NCI-H524 treated with DMSO at 0.1 percent for 48 hours (cell line): ENCODE results near the gene DTNBP1.
"Not testable (repeated sequence)": the region's sequence is repeated elsewhere in the genome, so short reads cannot be mapped to it uniquely, and the experiment has no call there.

Experiments
- DNase-seq: peaks from one replicate; lab custom pipeline; 2025; lab: John Stamatoyannopoulos, UW

Gene DTNBP1

DNA sequence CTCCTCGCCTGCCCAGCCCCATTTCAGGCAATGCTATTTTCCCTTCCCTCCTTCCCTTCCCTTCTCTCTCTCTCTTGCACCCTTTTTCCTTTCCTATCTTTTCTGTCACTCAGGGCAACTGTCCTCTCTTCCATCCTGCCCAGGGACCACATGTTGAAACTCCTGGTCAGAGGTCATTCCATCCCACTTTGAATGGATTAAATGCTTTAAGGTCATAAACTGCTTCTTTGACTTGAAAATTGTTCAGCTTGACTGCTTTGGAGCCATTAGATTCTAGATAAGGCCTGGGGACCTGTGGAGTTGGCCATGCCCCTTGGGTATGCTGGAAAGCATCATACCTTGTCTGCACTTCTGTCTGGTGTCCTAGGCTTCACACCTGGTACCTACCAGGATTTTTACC lies 106.1 kb downstream of the DTNBP1 start:
- DNase-seq: no peak

DNA sequence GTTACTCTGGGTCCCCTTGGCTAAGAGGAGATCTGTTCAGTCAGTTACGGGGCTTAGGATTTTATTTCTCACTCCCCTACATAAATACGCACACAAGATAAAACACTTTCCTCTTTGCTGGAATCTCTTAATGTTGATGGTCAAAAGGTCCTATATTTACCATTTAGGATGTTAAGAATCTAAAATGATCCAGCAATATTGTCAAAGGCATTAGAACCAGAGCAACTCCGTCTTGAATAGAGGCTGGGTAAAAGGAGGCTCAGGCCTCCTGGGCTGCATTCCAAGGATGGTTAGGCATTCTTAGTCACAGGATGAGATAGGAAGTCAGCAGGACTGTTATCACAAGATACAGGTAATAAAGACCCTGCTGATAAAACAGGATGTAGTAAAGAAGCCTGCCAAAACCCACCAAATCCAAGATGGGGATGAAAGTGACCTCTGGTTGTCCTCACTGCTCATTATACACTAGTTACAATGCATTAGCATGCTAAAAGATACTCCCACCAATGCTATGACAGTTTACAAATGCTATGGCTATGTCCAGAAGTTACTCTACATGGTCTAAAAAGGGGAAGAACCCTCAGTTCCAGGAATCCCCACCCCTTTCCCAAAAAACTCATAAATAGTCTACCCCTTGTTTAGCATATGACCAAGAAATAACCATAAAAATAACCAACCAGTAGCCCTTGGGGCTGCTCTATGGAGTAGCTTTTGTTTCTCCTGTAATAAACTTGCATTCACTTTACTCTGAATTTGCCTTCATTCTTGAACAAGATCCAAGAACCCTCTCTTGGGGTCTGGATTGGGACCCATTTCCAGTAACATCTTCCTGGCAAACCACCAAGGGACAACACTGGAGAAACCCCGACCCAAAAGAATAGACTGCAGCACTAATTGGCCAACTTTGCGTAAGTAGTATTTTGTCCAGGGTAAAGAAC lies 107.5 kb downstream of the DTNBP1 start:
- no peak for DNase-seq

DNA sequence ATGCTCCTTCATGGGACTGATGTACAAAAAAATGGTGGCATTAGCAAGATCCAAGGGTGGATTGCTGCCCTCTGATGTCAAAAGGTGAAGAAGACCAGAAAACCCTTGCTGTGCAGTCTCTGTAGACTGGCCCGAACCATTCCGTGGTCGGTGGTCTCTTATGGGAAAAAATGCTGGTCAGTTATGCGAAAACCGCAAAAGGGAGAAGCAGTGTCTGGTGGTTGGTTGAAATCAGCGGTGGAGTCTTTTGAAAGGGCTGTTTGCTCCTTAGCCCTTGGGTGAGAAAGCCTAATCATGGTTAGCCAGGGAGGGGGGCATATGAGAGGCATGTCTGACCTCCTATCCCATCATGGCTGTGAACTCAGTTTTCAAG lies 108.1 kb downstream of the DTNBP1 start:
- no peak for DNase-seq

DNA sequence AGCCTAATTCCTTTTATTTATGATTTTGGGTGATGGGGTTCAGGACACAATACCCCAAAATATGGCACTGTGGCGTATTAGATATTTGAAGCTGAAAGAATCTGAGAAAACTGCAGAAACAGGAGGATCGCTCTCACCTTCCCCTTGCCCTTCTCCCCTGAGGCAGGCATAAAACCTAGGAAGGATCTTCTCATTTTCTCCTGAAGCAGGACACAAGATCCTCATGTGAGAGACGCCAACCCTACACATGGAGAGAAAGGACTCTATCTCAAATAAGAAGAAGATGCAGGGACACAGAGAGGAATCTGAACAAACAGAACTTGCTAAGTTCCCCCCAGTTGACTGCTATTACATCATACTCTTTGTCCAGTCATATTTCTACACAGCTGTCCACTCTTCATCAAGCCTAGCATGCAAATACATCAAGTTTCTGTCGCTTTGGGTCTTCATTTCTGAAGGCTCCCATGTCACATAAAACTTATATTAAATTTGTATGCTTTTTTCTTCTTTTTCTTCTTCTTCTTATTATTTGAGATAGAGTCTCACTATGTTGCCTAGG lies 109.0 kb downstream of the DTNBP1 start:
- DNase-seq: no peak

DNA sequence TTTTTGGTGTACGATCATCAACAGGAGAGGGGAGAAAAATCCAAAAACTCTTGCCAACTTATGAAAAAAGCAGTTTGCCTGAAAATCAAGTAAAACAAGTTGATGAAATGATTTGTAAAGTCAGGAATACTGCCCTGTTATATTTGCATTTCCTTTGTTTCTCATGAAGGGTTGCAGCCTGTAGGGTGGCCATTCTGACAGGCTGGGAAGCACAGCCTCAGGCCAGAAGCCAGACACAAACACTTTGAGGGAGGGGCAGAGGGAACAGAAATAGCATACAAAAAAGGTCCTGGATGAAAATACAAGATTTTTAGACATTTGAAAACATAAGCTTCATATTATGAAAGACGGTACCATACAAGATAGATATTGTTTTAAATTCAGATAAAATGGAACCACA lies 109.8 kb downstream of the DTNBP1 start:
- DNase-seq: no peak

DNA sequence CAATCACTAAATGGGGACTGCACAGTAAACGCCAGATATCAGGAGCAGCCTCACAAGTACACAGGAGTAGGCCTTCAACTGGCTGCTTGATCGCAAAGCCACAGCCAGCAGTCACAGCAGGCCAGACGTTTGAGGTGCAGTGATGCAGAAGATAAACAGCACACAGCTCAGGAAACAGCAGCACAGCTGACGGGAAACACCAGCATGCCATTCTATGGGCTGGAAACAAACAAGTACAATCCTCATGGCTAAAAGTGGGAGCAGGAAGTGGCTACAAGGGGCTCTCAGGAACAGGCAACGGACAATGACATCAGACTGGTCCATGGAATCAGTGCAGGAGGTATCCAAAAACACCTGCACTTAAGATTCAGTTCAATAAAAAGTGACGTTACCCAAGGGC lies 111.0 kb downstream of the DTNBP1 start:
- DNase-seq: no peak

DNA sequence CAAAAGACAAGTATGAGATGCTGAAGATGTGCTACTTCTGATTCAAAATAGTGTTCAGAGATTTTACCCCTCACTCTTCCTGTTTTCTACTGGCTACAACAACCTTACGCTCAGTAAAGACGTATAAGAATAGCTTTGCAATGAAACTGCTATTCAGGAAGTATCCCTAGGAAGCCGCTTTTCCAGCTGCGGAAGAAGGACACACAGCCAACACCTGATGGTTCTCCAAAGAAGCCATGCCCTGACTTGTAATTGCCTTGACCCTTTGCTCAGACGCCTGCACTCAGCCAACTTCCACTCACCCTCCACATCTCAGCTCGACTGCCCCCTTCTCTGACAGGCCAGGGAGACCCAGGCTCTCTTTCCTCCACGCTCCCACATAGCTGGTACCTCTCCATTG lies 111.6 kb downstream of the DTNBP1 start:
- DNase-seq: no peak

DNA sequence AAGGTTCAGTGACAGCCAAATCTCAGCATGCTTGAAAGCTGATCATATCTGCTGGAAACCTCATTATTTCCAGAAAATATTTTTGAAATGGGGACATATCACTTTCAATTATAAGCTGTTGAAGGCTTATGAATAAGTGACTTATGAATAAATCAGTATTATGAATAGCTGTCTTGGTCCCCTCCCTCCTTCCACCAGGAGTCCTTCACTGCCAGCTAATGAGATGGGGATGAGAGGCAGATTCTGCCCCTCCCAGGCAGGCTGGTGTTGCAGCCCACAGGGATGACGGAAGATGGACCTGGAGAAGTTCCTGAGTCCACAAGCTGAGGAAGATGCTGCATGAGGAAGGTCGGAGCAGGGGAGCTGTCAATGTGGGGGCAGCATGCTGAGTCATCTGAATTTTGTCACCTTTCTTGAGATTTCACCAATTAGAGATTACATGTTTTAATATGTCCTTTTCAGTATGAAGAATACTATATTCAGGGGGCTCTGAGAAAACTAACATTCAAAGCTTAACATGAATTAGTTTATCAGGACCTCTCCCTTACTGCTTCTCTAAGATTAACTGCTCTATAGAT lies 112.2 kb downstream of the DTNBP1 start:
- DNase-seq: no peak

DNA sequence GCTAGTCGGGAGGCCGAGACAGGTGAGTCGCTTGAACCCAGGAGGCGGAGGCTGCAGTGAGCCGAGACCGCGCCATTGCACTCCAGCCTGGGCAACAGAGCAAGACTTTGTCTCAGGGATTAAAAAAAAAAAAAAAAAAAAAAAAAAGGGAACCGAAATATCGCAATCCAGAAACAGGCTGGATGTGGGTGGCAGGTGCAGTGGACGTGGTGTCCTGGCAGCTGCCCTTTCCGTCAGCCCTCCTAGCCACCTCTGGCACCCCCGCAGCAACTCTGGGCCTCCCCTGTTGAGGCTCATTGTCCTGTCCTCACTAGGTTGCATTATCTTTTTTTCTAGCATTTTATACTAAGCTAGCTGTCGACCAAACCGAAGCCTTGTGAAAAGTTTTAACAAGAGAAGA lies 113.5 kb downstream of the DTNBP1 start:
- no peak for DNase-seq

DNA sequence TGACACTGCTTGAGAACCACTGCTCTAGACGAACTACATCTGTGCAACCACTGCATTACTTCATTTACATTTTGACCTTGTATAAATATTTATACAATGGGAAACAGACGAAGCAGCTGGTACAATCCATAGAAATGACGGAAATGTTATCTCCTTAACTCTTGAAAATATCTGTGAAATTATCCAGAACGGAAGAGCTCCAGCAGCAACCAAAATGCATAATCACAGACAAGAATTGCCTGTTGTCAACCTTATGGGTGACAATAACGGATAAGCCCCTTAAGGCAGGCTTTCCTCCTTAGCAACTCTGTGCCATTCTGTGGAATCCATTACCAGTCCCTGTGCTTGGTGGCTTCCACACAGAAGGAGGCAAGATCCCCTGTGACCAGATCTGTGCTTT lies 115.4 kb downstream of the DTNBP1 start:
- no peak for DNase-seq

DNA sequence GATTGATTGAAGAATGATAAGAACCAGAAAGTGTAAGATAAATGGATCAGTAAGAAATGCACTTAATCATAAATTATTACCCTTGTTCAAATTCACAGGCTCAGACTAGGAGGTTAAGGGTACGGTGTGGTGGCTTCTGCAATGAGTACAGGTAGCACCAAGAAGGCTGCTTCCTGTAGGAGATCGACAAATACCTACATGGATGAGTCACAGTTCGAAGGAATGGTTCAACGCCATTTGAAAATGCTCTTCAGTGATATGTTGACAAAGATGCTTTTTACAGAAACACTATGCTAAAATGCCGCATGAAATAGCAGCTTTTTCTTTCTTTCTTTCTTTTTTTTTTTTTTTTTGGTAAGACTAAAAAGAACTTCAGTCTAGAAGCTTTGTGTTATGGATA lies 116.2 kb downstream of the DTNBP1 start:
- no peak for DNase-seq

DNA sequence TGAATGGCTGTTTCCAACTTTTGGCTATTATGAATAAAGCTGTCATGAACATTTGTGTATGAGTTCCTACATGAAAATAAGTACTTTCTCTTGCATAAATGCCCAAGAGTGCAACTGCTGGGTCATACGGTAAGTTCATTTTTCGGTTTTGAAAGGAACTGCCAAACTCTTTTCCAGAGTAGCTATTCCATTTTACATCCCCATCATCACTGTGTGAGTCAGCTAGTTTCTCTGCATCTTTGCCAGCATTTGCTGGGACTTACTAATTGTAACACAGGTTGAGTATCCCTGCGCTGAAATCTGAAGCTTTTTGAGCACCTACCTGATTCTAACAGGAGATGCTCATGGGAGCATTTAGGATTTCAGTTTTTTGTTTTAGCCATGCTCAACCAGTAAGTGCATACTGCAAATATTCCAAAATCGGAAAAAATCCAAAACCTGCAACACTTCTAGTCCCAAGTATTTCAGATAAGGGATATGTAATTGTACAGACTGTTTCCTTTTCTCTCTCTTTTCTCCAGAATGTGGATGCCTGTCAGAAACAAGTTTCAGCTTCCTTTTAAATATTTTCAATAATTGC lies 118.4 kb downstream of the DTNBP1 start:
- no peak for DNase-seq

DNA sequence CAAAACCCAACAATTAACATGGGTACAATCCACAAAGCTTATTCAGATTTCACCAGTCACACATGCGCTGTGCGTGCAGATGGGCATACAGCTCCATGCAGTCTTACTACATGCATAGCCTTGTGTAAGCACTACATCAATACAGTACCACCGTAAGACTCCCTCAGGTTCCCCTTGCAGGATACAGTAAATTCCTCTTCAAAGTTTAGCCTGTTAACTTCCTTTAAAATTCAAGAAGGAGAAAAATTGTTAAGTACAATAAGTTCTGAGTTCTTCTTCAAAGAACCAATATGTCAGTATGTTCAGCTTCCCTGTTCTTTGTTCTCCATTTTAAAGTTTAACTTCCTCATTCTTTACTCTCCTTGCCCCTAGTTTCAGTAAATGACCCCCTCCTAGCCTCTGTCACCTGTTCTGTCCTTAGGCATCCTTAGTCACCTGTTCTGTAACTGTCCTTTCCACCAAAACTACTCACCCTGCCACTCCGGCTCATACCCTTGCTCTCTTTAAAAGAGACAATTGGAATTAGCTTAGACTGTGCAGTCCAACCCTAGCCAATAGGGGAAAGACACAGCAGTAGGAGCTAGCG lies 119.4 kb downstream of the DTNBP1 start:
- not testable (repeated sequence) for DNase-seq

DNA sequence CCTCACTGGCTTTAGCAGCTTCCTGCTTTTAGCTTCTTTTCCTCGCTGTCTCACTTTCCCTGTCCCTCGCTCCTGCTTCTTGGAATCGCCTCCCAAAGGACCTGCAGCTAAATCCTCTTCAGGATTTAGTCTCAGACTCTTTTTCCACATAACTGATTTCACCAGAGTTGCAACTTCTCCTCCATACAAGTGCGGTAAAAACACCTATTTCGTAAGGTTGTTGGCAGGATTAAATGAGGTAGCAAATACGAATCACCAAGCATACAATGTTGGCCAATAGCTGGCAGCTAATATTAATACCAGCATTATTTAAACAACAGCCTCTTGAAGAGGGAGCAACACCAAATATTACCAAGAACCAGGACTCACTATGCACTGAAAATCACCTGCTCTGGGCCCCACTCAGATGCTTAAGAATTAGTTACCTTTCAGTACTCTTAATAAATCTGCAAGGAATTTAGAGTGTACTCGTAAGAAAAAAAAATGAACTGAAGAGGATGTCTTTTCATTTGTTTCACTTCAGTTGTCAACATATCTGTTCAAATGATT lies 123.0 kb downstream of the DTNBP1 start:
- no peak for DNase-seq

DNA sequence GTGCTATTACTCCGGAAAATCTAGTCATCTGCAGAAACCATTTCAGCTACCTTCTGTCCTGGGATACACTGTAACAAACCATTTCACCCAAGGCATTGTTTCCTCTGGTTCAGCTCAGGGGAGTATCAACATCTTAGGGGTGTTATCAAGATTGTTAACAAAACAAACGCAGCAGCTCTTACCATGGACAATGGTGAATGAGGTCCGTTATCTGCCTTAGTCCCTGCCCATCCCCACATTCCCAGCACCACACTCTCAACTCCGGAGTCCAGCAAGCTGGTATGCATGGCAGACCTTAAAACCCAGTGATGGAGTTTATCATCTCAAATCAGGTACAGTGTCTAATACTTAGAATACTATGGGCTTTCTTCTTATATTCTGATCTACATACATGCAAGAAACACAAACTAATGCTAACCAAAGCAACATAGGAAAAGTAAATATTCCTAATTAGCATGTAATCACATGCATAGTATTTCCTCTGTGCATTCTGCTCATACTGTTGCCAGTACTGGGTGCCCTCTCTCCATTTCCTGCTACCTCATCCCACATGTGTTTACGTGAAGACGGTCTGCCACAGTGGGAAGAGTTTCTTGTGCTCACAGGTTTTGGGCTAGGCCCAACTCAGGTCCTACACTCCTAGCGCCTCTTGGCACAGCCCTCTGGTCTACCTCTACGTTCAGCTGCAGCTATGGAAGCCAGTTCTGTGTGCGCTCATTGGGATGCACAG lies 123.9 kb downstream of the DTNBP1 start:
- no peak for DNase-seq

DNA sequence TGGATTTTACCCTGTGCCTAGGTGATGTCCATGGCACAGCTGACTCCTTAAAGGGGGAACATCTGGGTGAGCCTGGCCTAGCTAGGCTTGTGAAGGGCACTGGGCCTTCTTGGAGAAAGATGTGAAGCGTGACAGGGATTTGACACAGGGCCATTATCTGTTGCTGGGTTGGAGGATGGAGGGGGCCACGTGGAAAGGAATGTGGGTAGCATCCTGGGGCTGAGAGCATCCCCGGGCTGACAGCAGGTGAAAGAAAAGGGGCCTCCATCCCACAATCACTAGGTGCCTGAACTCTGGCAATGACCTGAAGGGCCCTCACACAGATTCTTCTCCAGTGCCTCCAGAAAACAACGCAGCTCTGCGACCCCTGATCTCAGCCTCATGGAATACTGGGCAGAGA lies 124.7 kb downstream of the DTNBP1 start:
- DNase-seq: no peak

DNA sequence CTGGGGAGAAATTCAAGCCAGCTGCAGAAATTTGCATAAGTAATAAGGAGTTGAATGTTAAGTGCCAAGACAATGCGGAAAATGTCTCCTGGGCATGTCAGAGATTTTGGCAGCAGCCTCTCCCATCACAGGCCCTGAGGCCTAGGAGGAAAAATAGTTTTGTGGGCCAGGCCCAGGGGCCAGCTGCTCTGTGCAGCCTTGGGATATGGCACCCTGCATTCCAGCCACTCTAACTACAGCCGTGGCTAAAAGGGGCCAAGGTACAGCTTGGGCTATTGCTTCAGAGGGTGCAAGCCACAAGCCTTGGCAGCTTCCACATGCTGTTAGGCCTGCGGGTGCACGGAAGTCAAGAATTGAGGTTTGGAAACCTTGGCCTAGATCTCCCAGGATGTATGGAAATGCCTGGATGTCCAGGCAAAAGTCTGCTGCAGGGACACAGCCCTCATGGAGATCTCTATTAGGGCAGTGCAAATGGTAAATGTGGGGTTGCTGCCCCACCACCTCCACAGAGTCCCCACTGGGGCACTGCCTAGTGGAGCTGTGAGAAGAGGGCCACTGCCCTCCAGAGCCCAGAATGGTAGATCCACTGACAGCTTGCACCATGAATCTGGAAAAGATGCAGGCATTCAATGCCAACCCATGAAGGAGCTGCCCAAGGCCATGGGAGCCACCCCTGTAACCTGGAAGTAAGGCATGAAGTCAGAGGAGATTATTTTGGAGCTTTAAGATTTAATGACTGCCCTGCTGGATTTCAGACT lies 126.5 kb downstream of the DTNBP1 start:
- no peak for DNase-seq

DNA sequence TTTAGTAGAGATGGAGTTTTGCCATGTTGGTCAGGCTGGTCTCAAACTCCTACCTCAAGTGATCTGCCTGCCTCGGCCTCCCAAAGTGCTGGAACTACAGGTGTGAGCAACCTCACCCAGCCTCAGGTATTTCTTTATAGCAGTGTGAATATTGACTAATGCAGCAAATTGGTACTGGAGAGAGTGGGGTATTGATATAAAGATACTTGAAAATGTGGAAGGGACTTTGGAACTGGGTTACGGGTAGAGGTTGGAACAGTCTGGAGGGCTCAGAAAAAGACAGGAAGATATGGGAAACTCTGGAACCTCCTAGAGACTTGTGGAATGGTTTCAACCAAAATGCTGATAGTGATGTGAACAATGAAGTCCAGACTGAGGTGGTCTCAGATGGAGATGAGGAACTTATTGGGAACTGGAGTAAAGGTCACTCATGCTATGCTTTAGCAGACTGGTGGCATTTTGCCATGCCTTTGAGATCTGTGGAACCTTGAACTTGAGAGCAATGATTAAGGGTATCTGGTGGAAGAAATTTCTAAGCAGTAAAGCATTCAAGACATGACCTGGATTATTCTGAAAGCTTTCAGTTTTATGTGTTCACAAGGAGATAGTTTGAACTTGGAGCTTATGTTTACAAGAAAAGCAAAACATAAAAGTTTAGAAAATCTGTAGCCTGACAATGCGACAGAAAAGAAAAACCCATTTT lies 127.2 kb downstream of the DTNBP1 start:
- no peak for DNase-seq

DNA sequence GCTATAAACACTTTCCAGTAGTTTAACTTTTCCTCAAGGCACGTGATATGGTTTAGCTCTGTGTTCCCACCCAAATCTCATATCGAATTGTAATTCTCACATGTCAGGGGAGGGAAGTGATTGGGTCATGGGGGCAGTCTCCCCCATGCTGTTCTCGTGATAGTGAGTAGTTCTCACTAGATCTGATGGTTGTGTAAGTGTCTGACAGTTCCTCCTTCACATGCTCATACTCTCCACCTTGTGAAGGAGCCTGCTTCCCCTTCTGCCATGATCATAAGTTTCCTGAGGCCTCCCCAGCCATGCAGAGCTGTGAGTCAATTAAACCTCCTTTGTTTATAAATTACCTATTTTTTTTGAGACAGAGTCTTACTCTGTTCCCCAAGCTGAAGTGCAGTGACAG lies 127.9 kb downstream of the DTNBP1 start:
- DNase-seq: no peak

DNA sequence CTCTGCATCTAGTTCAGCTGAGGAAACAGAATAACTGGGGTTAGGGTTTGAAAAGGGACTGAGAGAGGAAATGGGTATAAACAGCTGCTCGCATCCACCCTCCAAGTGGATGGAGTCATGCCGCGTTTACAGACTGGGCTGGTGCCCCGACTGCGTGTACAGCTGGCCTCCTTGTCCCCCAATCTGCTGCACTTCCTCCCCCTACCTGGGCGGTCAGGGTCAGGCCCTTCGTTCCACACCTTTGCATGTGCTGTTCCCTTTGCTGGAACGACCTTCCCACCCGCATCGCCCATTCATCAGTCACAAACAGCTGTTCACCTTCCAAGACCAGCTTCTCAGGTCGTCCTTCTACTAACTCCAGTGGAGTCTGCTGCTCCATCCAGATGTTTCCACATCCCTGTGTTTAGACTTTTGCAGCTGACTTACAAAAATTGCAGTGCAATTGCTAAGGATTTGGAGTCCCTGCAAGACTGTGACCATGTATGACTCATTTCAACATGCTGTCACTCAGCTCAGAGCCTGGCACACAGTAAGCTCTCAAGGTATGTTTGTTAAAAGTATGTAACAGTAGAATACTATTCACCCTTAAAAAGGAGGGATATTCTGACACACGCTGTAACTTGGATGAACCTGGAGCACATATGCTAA lies 129.3 kb downstream of the DTNBP1 start:
- DNase-seq: no peak
